K562 (cell line): ENCODE results near the gene ITGB6. TPM values are rescaled to one million over a fixed set of nuclear protein-coding genes. Genes with fewer than 3 reads are reported as not detected.

ENCODE experiments used
- ATAC-seq: fragments of 200-7000 bp; cut with Tn5 transposase; 3 replicates; pipeline ENCODE4 v1.9.1; 2020; ENCODE audit warnings: moderate library complexity
- BruUV-seq: library from RNA; stranded (reverse); fragments of 400-500 nt; replicated peaks from 2 replicates; lab custom pipeline; 2021; lab: Mats Ljungman, UMichigan
- CTCF ChIA-PET: fragments of 300-600 bp; formaldehyde crosslinking; extraction: SDS; loops from one replicate; lab custom pipeline; 2021; ENCODE audit warnings: low intra/inter-chr PET ratio; lab: Yijun Ruan, JAX
- POLR2A ChIA-PET: fragments of 300-600, 350-650 bp; sonication (Branson Sonifier 250); formaldehyde crosslinking; extraction: SDS; loops from one replicate; lab custom pipeline; 2021; ENCODE audit warnings: antibody characterized with exemption, inconsistent platforms; lab: Yijun Ruan, JAX
- DNase-seq, 4 experiments: peaks; one replicate each; pipeline versions ENCODE4 v3.0.0 to v3.0.0-alpha.2; 2011 to 2018; ENCODE audit warnings: low spot score in 3 of 4, mixed read lengths in 3 of 4; ENCODE audit errors: extremely low read depth in 1 of 4
- FAIRE-seq: peaks from 2 replicates; lab custom pipeline; 2011; peaks lifted over from hg19 to GRCh38; lab: Jason Lieb, UNC
- H2AFZ ChIP-seq: 2 replicates; pipeline ENCODE4 v1.6.0; 2011; ENCODE audit warnings: low read depth, low read length, control low read depth, inconsistent platforms
- H3K27ac ChIP-seq: fragments of 200-600 bp; 3 replicates; pipeline ENCODE4 v1.8.0; 2011; ENCODE audit warnings: low read depth, mild to moderate bottlenecking, control low read depth, inconsistent platforms, low read length, moderate library complexity, mixed read lengths; ENCODE audit errors: extremely low read depth
- H3K27me3 ChIP-seq, 2 experiments: fragments of 300-600 bp in 1 of 2; 2 replicates in 1 of 2; 3 replicates in 1 of 2; pipeline versions ENCODE4 v1.6.0 to v1.8.0; 2011; ENCODE audit warnings: inconsistent platforms in 2 of 2, low read length in 2 of 2, mild to moderate bottlenecking in 1 of 2, mixed read lengths in 1 of 2, moderate library complexity in 1 of 2; ENCODE audit not compliant: control insufficient read depth in 2 of 2, insufficient read depth in 2 of 2
- H3K36me3 ChIP-seq: fragments of 300-600 bp; 3 replicates; pipeline ENCODE4 v1.8.0; 2011; ENCODE audit warnings: mild to moderate bottlenecking, low read length, inconsistent platforms; ENCODE audit not compliant: control insufficient read depth, insufficient read depth
- H3K4me1 ChIP-seq, 2 experiments: fragments of 200-600 bp in 1 of 2; replicated peaks in 1 of 2; 2 replicates in 1 of 2; 3 replicates in 1 of 2; pipeline versions ENCODE4 v1.5.1 to v1.8.0; 2011; ENCODE audit warnings: inconsistent platforms in 2 of 2, low read length in 2 of 2, mild to moderate bottlenecking in 1 of 2, mixed read lengths in 1 of 2, moderate library complexity in 1 of 2; ENCODE audit not compliant: control insufficient read depth in 2 of 2, insufficient read depth in 2 of 2
- H3K4me2 ChIP-seq: 2 replicates; pipeline ENCODE4 v1.6.1; 2011; ENCODE audit warnings: low read length, control low read depth, inconsistent platforms, mixed read lengths; ENCODE audit not compliant: insufficient read depth
- H3K4me3 ChIP-seq: fragments of 200-600 bp; sonication (generic), shearing (Covaris generic); 2 replicates; pipeline ENCODE4 v1.5.1; 2016; ENCODE audit warnings: control low read depth, inconsistent platforms
- H3K79me2 ChIP-seq: fragments of 200-600 bp; 3 replicates; pipeline ENCODE4 v1.8.0; 2011; ENCODE audit warnings: low read length, inconsistent platforms; ENCODE audit not compliant: control insufficient read depth, insufficient read depth
- H3K9ac ChIP-seq, 2 experiments: 2 replicates each; pipeline versions ENCODE4 v1.6.0 to v1.6.1; 2011; ENCODE audit warnings: low read depth in 2 of 2, low read length in 2 of 2, control low read depth in 1 of 2, inconsistent platforms in 1 of 2, mild to moderate bottlenecking in 1 of 2, mixed read lengths in 1 of 2; ENCODE audit not compliant: insufficient read depth in 1 of 2
- H3K9me1 ChIP-seq: one replicate; pipeline ENCODE4 v1.6.0; 2011; ENCODE audit warnings: inconsistent platforms, mild to moderate bottlenecking, low read length, moderate library complexity; ENCODE audit not compliant: control insufficient read depth, insufficient read depth
- H3K9me3 ChIP-seq: replicated peaks from 2 replicates; pipeline ENCODE4 v1.5.1; 2011; ENCODE audit warnings: low read depth, low read length, inconsistent platforms; ENCODE audit not compliant: control insufficient read depth, insufficient read depth
- H4K20me1 ChIP-seq: replicated peaks from 2 replicates; pipeline ENCODE4 v1.6.1; 2011; ENCODE audit warnings: low read length, inconsistent platforms, mixed read lengths; ENCODE audit not compliant: control insufficient read depth, insufficient read depth
- BDP1 ChIP-seq: IDR thresholded peaks from 3 replicates; pipeline ENCODE4 v1.6.1; 2011; ENCODE audit not compliant: insufficient read length, insufficient read depth
- CEBPB ChIP-seq: fragments of 450-650 bp; IDR thresholded peaks from 2 replicates; pipeline ENCODE4 v1.6.1; 2016; ENCODE audit warnings: missing genetic modification characterization, missing compliant biosample characterization
- WGBS: fragments of 100-300 bp; shearing (Covaris generic); methylation state at CpG from one replicate; pipeline ENCODE4 v1.1.6; 2016; ENCODE audit warnings: low coverage, mixed read lengths; ENCODE audit not compliant: insufficient coverage; ENCODE audit errors: missing lambda C conversion rate; 5-methylcytosine and 5-hydroxymethylcytosine counted together
- in situ Hi-C: fragments of 300-500 bp; cut with MboI; formaldehyde crosslinking; loops from 4 replicates; pipeline ENCODE4 v1.15.0; 2018; ENCODE audit warnings: inconsistent platforms, mixed read lengths
- intact Hi-C: fragments of 100-400 bp; cut with micrococcal nuclease; formaldehyde crosslinking; loops from 2 replicates; pipeline ENCODE4 v1.14.2; 2022
- polyA plus RNA-seq, 8 experiments: library from polyadenylated mRNA; depleted of rRNA in 4 of 8; stranded (reverse) in 5 of 8; unstranded in 3 of 8; fragments of >200 nt; fragmentation: Nextera tagmentation in 2 of 8; fragmentation: Illumina TruSeq in 1 of 8; extraction: Ambion mirVana in 2 of 8; extraction: Trizol in 1 of 8; gene quantifications; 2 replicates each; pipeline versions ENCODE4 v1.2.1 to v1.2.3, GENCODE V29; 2011 to 2014; ENCODE audit warnings: inconsistent platforms in 1 of 8, missing spikeins in 1 of 8
- total RNA-seq, 7 experiments: library from RNA; depleted of rRNA in 6 of 7; stranded (reverse); fragments of >200 nt in 6 of 7; fragmentation: Illumina TruSeq in 2 of 7; extraction: Trizol in 2 of 7; gene quantifications; 2 replicates each; pipeline versions ENCODE4 v1.2.1 to v1.2.3, GENCODE V29; 2011 to 2021; ENCODE audit warnings: low replicate concordance in 1 of 7

Gene ITGB6
- total and polyA plus RNA-seq, 9 of the 15 experiments (the other 6 are each of a cell fraction or from before 2014, with no cell fraction given): 0.18 TPM; not detected in 8

GRCh38 chr2:160050147-160050546 is 149.9 kb downstream of the ITGB6 start:
- Histone ChIP-seq H3K36me3 (no peaks in the 10 kb centered on the region), H3K27ac (no peak overlapping the region), H3K27me3 (0 out of 5 replicates have a peak, but pooled peaks cover under 1 to 8% of the 10 kb centered on the region in 2 experiments), H3K4me2 (no peak overlapping the region), H4K20me1 (no peaks in the 10 kb centered on the region), H3K9me1 (no peaks in the 10 kb centered on the region), H2AFZ (no peak overlapping the region), H3K9ac (no peak overlapping the region), H3K4me1 (no peaks in the 10 kb centered on the region), H3K79me2 (no peaks in the 10 kb centered on the region), H3K4me3 (no peak overlapping the region), H3K9me3 (no peaks in the 10 kb centered on the region)
- in situ Hi-C loops: no loop called here
- intact Hi-C loops: no loop called here
- 2% methylated on average over 3 of the region's 3 CpGs for WGBS
- FAIRE-seq: no peak
- CTCF ChIA-PET: no interaction called here
- ATAC-seq: no peak
- no peak for TF ChIP-seq BDP1
- TF ChIP-seq CEBPB (tag): no peak
- POLR2A ChIA-PET: interaction anchor here (0.6 kb wide), 3 partner anchors 9 to 877 kb away, joined by 3 read pairs; no protein-coding TSS in a partner anchor
- no TSS peak for BruUV-seq
- DNase-seq: no peak

Other genes with a start within 250 kb of the ITGB6 start
- not detected in 2 replicates for gene PLA2R1, start 137.7 kb downstream of the ITGB6 start, total RNA-seq (2014; rRNA removed)
- not detected in 2 replicates for gene PLA2R1, start 137.7 kb downstream of the ITGB6 start, total RNA-seq (2014; rRNA removed; fragmentation: Illumina TruSeq; extraction: Trizol)
- not detected in 2 replicates for gene PLA2R1, start 137.7 kb downstream of the ITGB6 start, total RNA-seq (2015; rRNA removed; fragmentation: Illumina TruSeq; extraction: Trizol)
- gene PLA2R1, start 137.7 kb downstream of the ITGB6 start, total RNA-seq (2021): not detected in 2 replicates
- gene PLA2R1, start 137.7 kb downstream of the ITGB6 start, polyA plus RNA-seq (2011; rRNA removed): not detected in 2 replicates
- gene PLA2R1, start 137.7 kb downstream of the ITGB6 start, polyA plus RNA-seq (2014; fragmentation: Illumina TruSeq; extraction: Trizol): not detected in 2 replicates
- gene PLA2R1, start 137.7 kb downstream of the ITGB6 start, polyA plus RNA-seq (2014; fragmentation: Nextera tagmentation; extraction: Ambion mirVana): not detected
- under 0.01 TPM in 1 of 2 replicates, not detected in the other for gene PLA2R1, start 137.7 kb downstream of the ITGB6 start, polyA plus RNA-seq (2014; rRNA removed)